Neutrophil (primary cell): Measurements from ENCODE around the gene CD151.

Experiments used
- H3K27ac ChIP-seq: fragments of 200-600 bp; sonication (generic); 2 replicates; pipeline ENCODE4 v1.5.1; 2016; ENCODE audit warnings: mild to moderate bottlenecking, moderate library complexity
- H3K27me3 ChIP-seq: fragments of 200-600 bp; sonication (generic); 2 replicates; pipeline ENCODE4 v1.6.0; 2016; ENCODE audit warnings: mild to moderate bottlenecking
- H3K36me3 ChIP-seq: fragments of 200-600 bp; sonication (generic); 2 replicates; pipeline ENCODE4 v1.5.1; 2017
- H3K4me1 ChIP-seq, 2 experiments: fragments of 200-600 bp in 1 of 2; sonication (generic) in 1 of 2; 1 replicate in 1 of 2; 2 replicates in 1 of 2; pipeline versions ENCODE4 v1.5.1 to v1.6.1; 2013 to 2016; ENCODE audit warnings: low read depth in 1 of 2, low read length in 1 of 2, mild to moderate bottlenecking in 1 of 2, moderate library complexity in 1 of 2; ENCODE audit not compliant: control insufficient read depth in 1 of 2, insufficient read depth in 1 of 2
- H3K4me3 ChIP-seq, 2 experiments: fragments of 200-600 bp in 1 of 2; sonication (generic) in 1 of 2; 1 replicate in 1 of 2; 2 replicates in 1 of 2; pipeline ENCODE4 v1.5.1; 2013 to 2016; ENCODE audit warnings: low read depth in 1 of 2, low read length in 1 of 2, mild to moderate bottlenecking in 1 of 2, moderate library complexity in 1 of 2
- H3K9me3 ChIP-seq: fragments of 200-600 bp; sonication (generic); 2 replicates; pipeline ENCODE4 v1.5.1; 2016
- CTCF ChIP-seq: fragments of 200-600 bp; sonication (generic); IDR thresholded peaks from 2 replicates; pipeline ENCODE4 v1.5.1; 2016; ENCODE audit warnings: antibody characterized with exemption

CD151 gene

GRCh38 chr11:796565-797295 lies 36.0 kb upstream of the CD151 start:
- H3K4me3 ChIP-seq: peak overlapping the region; percentile 61 to 90

GRCh38 chr11:797296-798092 lies 35.3 kb upstream of the CD151 start:
- TF ChIP-seq CTCF: no peak
- no peaks in the 10 kb centered on the region for H3K36me3 ChIP-seq

More at GRCh38 chr11:796565-797295, 36.0 kb upstream of the CD151 start:
- TF ChIP-seq CTCF: no peak
- Histone ChIP-seq H3K9me3 (no peaks in the 10 kb centered on the region), H3K4me1 (peaks cover 26 to 35% of the 10 kb centered on the region in 2 experiments), H3K27ac (peak overlapping the region; percentile 82), H3K36me3 (peaks cover 3% of the 10 kb centered on the region), H3K27me3 (no peaks in the 10 kb centered on the region)

GRCh38 chr11:798093-798713 lies 34.5 kb upstream of the CD151 start, which contains the start of gene SLC25A22:
TSS of gene SLC25A22 (minus strand) at chr11:798281. CDS start at chr11:795006, 3,275 bp downstream.
- Histone ChIP-seq H3K4me3 (peak within 1 kb of the TSS; percentile 61 to 90), H3K36me3 (no peaks in the 10 kb centered on the region), H3K27ac (peak within 1 kb of the TSS; percentile 82), H3K9me3 (no peaks in the 10 kb centered on the region), H3K4me1 (peaks cover 26 to 35% of the 10 kb centered on the region in 2 experiments), H3K27me3 (no peaks in the 10 kb centered on the region)
- peak; percentile 99 for TF ChIP-seq CTCF

More at GRCh38 chr11:797296-798092, 35.3 kb upstream of the CD151 start:
- Histone ChIP-seq H3K9me3 (no peaks in the 10 kb centered on the region), H3K4me3 (peak overlapping the region; percentile 61 to 90), H3K4me1 (peaks cover 26 to 35% of the 10 kb centered on the region in 2 experiments), H3K27me3 (no peaks in the 10 kb centered on the region), H3K27ac (peak overlapping the region; percentile 82)

GRCh38 chr11:799641-800316 lies 33.0 kb upstream of the CD151 start:
- H3K27me3 ChIP-seq: no peaks in the 10 kb centered on the region
- no peak overlapping the region for H3K4me3 ChIP-seq
- peaks cover 37 to 47% of the 10 kb centered on the region in 2 experiments for H3K4me1 ChIP-seq
- no peak for TF ChIP-seq CTCF
- no peak overlapping the region for H3K27ac ChIP-seq
- H3K36me3 ChIP-seq: no peaks in the 10 kb centered on the region
- H3K9me3 ChIP-seq: no peaks in the 10 kb centered on the region

- Histone ChIP-seq H3K36me3 (no peaks in the 10 kb centered on the region), H3K4me3 (no peak overlapping the region), H3K9me3 (no peaks in the 10 kb centered on the region), H3K27ac (no peak overlapping the region), H3K4me1 (peaks cover 39 to 49% of the 10 kb centered on the region in 2 experiments), H3K27me3 (no peaks in the 10 kb centered on the region)
- no peak for TF ChIP-seq CTCF
Measured at GRCh38 chr11:800473-800872, 32.3 kb upstream of the CD151 start.
